ENCODE results near the gene ZNF668. TPM values are rescaled to one million over a fixed set of nuclear protein-coding genes. Genes with fewer than 3 reads are reported as not detected.

ZNF668 gene
- total and polyA plus RNA-seq, 2 of the 8 experiments (the other 6 are each of a cell fraction or from before 2014, with no cell fraction given), result 14.0 to 14.3 TPM

DNA sequence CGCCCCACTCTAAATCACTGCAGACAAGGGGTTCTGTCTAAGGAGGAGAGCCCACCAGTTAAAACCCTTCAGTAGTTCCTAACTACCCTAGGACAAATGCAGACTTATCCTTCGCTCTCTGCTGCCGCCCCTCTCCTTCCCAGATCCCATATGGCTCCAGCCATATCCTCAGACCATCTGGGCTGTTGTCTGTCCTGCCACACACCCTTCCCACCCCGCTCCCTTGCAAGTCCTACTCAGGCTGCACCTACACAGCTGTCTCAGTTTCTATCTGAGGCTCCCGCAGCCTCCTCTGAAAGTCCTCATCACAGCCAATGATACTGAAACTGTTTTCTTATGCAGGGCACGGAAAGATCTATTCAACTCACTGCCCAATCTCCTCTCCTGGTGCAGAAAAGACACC, 33.4 kb upstream of the ZNF668 start:
- no peak overlapping the region for H4K8ac ChIP-seq (ENCODE audit: extremely low read depth, insufficient read depth, low read length)
- no peaks in the 10 kb centered on the region for H3K79me2 ChIP-seq (ENCODE audit: control insufficient read depth in 1 of 2, insufficient read depth in 2 of 2, low read length in 2 of 2)
- H3K9me3 ChIP-seq (ENCODE audit: insufficient read depth in 2 of 2, low read depth in 1 of 2, low read length in 1 of 2), result no peaks in the 10 kb centered on the region
- H2BK5ac ChIP-seq (ENCODE audit: low read depth, low read length), result no peak overlapping the region
- FAIRE-seq, result no peak
- no peak overlapping the region for H2BK120ac ChIP-seq (replicated peaks; ENCODE audit: low read depth, low read length)
- H3K23ac ChIP-seq (ENCODE audit: insufficient read length), result no peak overlapping the region
- H2BK12ac ChIP-seq (ENCODE audit: low read depth, low read length), result no peak overlapping the region; the same call in 1 of the 2 replicates
- ChIA-PET POLR2A (ENCODE audit: partially characterized antibody) (interaction anchor here (1.1 to 29.9 kb wide), 3 partner anchors 10 to 79 kb away, joined by 3 to 713 read pairs (median 14); partner anchors contain the start of genes KAT8, PRSS36 and PRSS8), CTCF (ENCODE audit: partially characterized antibody) (interaction anchor here (0.9 to 3.1 kb wide), 4 partner anchors 13 to 39 kb away, joined by 3 to 8 read pairs (median 3); no protein-coding TSS in a partner anchor)
- no peak overlapping the region for H4K5ac ChIP-seq (ENCODE audit: insufficient read length, low read depth, low read length)
- no peak overlapping the region for H3K9ac ChIP-seq (replicated peaks in 1 of 4; ENCODE audit: extremely low read depth in 1 of 4, low read depth in 3 of 4, low read length in 3 of 4)
- H3K4me3 ChIP-seq (ENCODE audit: extremely low read depth in 1 of 4, insufficient read depth in 2 of 4, low read depth in 3 of 4, low read length in 4 of 4), result peak overlapping the region in 1 of 4 experiments; percentile 87; a peak in 2 of 8 replicates
- no peak overlapping the region for H3K18ac ChIP-seq (ENCODE audit: extremely low read depth, low read length)
- DNase-seq (ENCODE audit: low read depth in 1 of 2, low spot score in 2 of 2), result no peak
- WGBS, 2 experiments (ENCODE audit: extremely low coverage in 1 of 2, insufficient coverage in 1 of 2, insufficient read length in 1 of 2, insufficient replicate concordance in 2 of 2, low coverage in 1 of 2, low lambda C conversion rate in 2 of 2, missing lambda C conversion rate in 1 of 2), result 88% methylated on average over 6 of the region's 6 CpGs; no CpG with 5 or more reads in 1 of the 2 experiments
- no peak overlapping the region for H3K14ac ChIP-seq (ENCODE audit: insufficient read length)
- H2AK5ac ChIP-seq (ENCODE audit: low read depth, low read length), result no peak overlapping the region; the same call in 1 of the 2 replicates
- H3K4me1 ChIP-seq (replicated peaks in 1 of 4; ENCODE audit: control insufficient read depth in 3 of 4, insufficient read depth in 4 of 4, low read length in 3 of 4), result peaks cover 0 to 5% (median 2%) of the 10 kb centered on the region in 4 experiments; a peak in 1 of 7 replicates
- TF ChIP-seq POU5F1 (IDR thresholded peaks at IDR 0.05; ENCODE audit: low read depth, low read length), result no peak
- TF ChIP-seq, protein P1, sequence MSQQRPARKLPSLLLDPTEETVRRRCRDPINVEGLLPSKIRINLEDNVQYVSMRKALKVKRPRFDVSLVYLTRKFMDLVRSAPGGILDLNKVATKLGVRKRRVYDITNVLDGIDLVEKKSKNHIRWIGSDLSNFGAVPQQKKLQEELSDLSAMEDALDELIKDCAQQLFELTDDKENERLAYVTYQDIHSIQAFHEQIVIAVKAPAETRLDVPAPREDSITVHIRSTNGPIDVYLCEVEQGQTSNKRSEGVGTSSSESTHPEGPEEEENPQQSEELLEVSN (IDR thresholded peaks at IDR 0.05), result no peak
- no peak for TF ChIP-seq RXRA (IDR thresholded peaks at IDR 0.05; ENCODE audit: insufficient read depth, low read depth, low read length)
- TF ChIP-seq GTF2F1 (IDR thresholded peaks at IDR 0.05; ENCODE audit: borderline replicate concordance, low read depth, low read length), result no peak
- TF ChIP-seq SP1 (IDR thresholded peaks at IDR 0.05; ENCODE audit: low read depth, low read length), result no peak
- TF ChIP-seq RAD21 (IDR thresholded peaks at IDR 0.05 in 1 of 2, conservative IDR thresholded peaks at IDR 0.05 in 1 of 2; ENCODE audit: low read depth in 2 of 2, low read length in 2 of 2), result no peak
- TF ChIP-seq SUZ12 (IDR thresholded peaks at IDR 0.05; ENCODE audit: low read length), result no peak
- no peak for TF ChIP-seq SIRT6 (IDR thresholded peaks at IDR 0.05; ENCODE audit: low read length)
- TF ChIP-seq CREB1 (IDR thresholded peaks at IDR 0.05), result no peak
- TF ChIP-seq CHD2 (IDR thresholded peaks at IDR 0.05; ENCODE audit: low read length), result no peak
- no peak for TF ChIP-seq SIN3A (conservative IDR thresholded peaks at IDR 0.05 in 1 of 2, IDR thresholded peaks at IDR 0.05 in 1 of 2; ENCODE audit: low read depth in 1 of 2, low read length in 2 of 2)
- no peak for TF ChIP-seq POLR2AphosphoS5 (IDR thresholded peaks at IDR 0.05; ENCODE audit: low read depth, low read length)
- no peak for TF ChIP-seq EP300 (IDR thresholded peaks at IDR 0.05; ENCODE audit: borderline replicate concordance in 1 of 2, low read depth in 2 of 2, low read length in 2 of 2)
- no peak overlapping the region; the same call in 1 of the 2 replicates for H2BK15ac ChIP-seq (ENCODE audit: low read length)
- H2AFZ ChIP-seq (ENCODE audit: low read length), result no peak overlapping the region
- peaks cover 2 to 15% (median 12%) of the 10 kb centered on the region in 4 experiments; a peak in 5 of 8 replicates for H3K36me3 ChIP-seq (ENCODE audit: control insufficient read depth in 2 of 4, insufficient read depth in 4 of 4, low read length in 3 of 4)
- H3K23me2 ChIP-seq (ENCODE audit: low read depth, low read length), result peaks cover 8% of the 10 kb centered on the region
- H3K4ac ChIP-seq (replicated peaks; ENCODE audit: insufficient read length, low read depth, low read length), result no peak overlapping the region
- no peaks in the 10 kb centered on the region for H3K27me3 ChIP-seq (replicated peaks in 1 of 4; ENCODE audit: control insufficient read depth in 3 of 4, extremely low read depth in 1 of 4, insufficient read depth in 3 of 4, low read length in 3 of 4)
- H2BK20ac ChIP-seq (ENCODE audit: low read length), result no peak overlapping the region
- H3K79me1 ChIP-seq (ENCODE audit: low read depth, low read length), result no peaks in the 10 kb centered on the region; the same call in 1 of the 2 replicates
- H3K56ac ChIP-seq (replicated peaks; ENCODE audit: insufficient read length, low read depth, low read length), result no peak overlapping the region
- H4K91ac ChIP-seq (replicated peaks; ENCODE audit: insufficient read length, low read length), result no peak overlapping the region
- H3K27ac ChIP-seq (ENCODE audit: low read depth, low read length), result no peak overlapping the region
- H3K4me2 ChIP-seq (ENCODE audit: insufficient read depth in 1 of 2, low read depth in 2 of 2, low read length in 2 of 2), result peak overlapping the region; percentile 60 to 77; a peak in 2 of 4 replicates
- H4K20me1 ChIP-seq (replicated peaks in 1 of 2; ENCODE audit: control insufficient read depth in 1 of 2, insufficient read depth in 2 of 2, low read length in 2 of 2), result no peaks in the 10 kb centered on the region
